NT2/D1 (cell line): ENCODE results near the gene SLC7A14.

Experiments used
- SUZ12 ChIP-seq: IDR thresholded peaks from 2 replicates; pipeline ENCODE4 v1.6.1; 2011; ENCODE audit not compliant: insufficient read length, insufficient read depth; ENCODE audit errors: extremely low read depth
- YY1 ChIP-seq: IDR thresholded peaks from 2 replicates; pipeline ENCODE4 v1.6.1; 2011; ENCODE audit not compliant: insufficient read length, insufficient read depth

DNA sequence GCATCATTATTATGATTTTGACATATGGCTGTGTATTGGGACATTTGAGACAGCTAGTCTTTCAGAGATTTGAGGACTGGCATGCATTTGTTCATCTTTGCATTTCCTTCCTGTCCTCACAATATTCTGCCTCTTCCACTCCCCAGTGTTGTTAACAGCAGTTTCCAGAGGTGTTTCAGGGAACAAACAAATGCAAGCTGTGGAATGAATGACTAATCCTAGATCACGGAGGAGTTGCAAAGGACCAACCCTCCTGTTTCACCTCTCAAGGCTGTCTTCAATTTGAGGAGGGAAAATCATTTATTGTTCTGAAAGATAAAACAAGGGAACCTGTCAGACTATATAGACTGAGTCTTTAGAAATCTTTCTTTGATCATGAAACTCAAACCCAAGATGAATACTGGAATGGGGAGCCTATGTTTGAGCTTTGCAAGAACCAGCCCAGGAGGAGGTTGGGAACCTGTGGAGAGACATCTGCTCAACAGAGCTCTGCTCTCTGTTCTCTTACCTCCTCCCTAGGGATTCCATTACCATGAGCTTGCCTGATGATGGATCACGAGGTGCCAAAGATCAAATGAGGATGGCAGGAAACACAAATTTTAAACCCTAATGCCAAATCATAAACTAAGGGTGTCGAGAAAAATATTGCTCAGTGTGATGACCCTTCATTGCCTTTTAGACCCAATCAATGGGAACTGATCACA, 68.5 kb downstream of the SLC7A14 start:
- no peak for TF ChIP-seq YY1
- no peak for TF ChIP-seq SUZ12
